Ovary (tissue), 3 donors: Measurements from ENCODE around the gene NLGN1.

Experiments used
- CTCF ChIP-seq, 3 donors: fragments of 450-650 bp in 2 of 3; fragments of 200-600 bp in 1 of 3; IDR thresholded peaks; one replicate each; pipeline versions ENCODE4 v1.5.1 to v1.8.0; 2016 to 2022; ENCODE audit warnings: antibody characterized with exemption in 3 of 3, mild to moderate bottlenecking in 1 of 3
- EP300 ChIP-seq: sonication (generic); formaldehyde crosslinking; IDR thresholded peaks from one replicate; pipeline ENCODE4 v1.6.1; 2017; ENCODE audit warnings: antibody characterized with exemption
- POLR2A ChIP-seq: fragments of 450-650 bp; IDR thresholded peaks from one replicate; pipeline ENCODE4 v1.6.1; 2017; ENCODE audit warnings: antibody characterized with exemption, mild to moderate bottlenecking, moderate library complexity
- donor health status: DM: no; HTN: no; CAD: no.

GRCh38 chr3:174120997-174121396 is 723.5 kb downstream of the NLGN1 start:
- TF ChIP-seq CTCF (IDR thresholded peaks at IDR 0.05), result no peak
- TF ChIP-seq POLR2A, result no peak
- no peak for TF ChIP-seq EP300
